Heart left ventricle (tissue), 13 donors: Measurements from ENCODE around the gene CLMN.

Experiments used
- CTCF ChIP-seq, 12 donors: fragments of 200-600 bp; sonication (generic) in 4 of 12; IDR thresholded peaks; one replicate each; pipeline versions ENCODE4 v1.5.0 to v1.8.0; 2018 to 2022; ENCODE audit warnings: antibody characterized with exemption in 12 of 12, mild to moderate bottlenecking in 5 of 12
- POLR2A ChIP-seq, 2 donors: fragments of 450-650 bp; IDR thresholded peaks; one replicate each; pipeline ENCODE4 v1.6.1; 2017; ENCODE audit warnings: antibody characterized with exemption in 2 of 2, mild to moderate bottlenecking in 2 of 2, moderate library complexity in 2 of 2
- donor health status: ischemic (EF 13 %, LVEDD 7.1; RV severe dilation, severe dysfunction).
- donor health status: DM: no; HTN: yes; CAD: no.
- donor health status: DM: no; HTN: no; CAD: no.
- donor health status: ischemic (EF 25% LVEDD 6.9; RV normal size, moderate dysfunction).
- donor health status: ischemic (EF 25% LVEDD 5.7; RV mildly dilated, moderate dysfunction).
- donor health status: ischemic (EF 35%, LVEDD 5.7; RV mildly dilated, moderate dysfunction).
- donor health status: nonischemic (EF 11% LVEDD 7.7; RV severe dilation, severe dysfunction).
- donor health status: DM: yes; HTN: yes; CAD: no.
- donor health status: PGD.
- donor health status: ischemic (EF 29% LVEDD 5.4; RV normal size, mild dysfunction).
- donor health status: nonischemic (EF 23%, LVEDD 6.1; RV moderate dilation, normal function).

- TF ChIP-seq CTCF (IDR thresholded peaks at IDR 0.05) (no peak), POLR2A (IDR thresholded peaks at IDR 0.05) (no peak)
Measured at GRCh38 chr14:95308073-95308472, 11.6 kb downstream of the CLMN start.
